PFSK-1 (cell line): ENCODE measurements around the gene POLR2C. TPM values are rescaled to one million over a fixed set of nuclear protein-coding genes. Genes with fewer than 3 reads are reported as not detected.
A peak's percentile ranks its signal among the peaks of the same experiment; 100 is the strongest.

Experiments used
- FOXP2 ChIP-seq: optimal IDR thresholded peaks from 2 replicates; pipeline ENCODE3; 2011; ENCODE audit warnings: borderline replicate concordance, control low read depth, inconsistent platforms; ENCODE audit not compliant: insufficient read depth; ENCODE audit errors: extremely low read length, extremely low read depth
- POLR2AphosphoS5 ChIP-seq: IDR thresholded peaks from 2 replicates; pipeline ENCODE4 v1.6.1; 2012; ENCODE audit warnings: low read depth, mild to moderate bottlenecking, control low read depth, low read length, moderate library complexity
- SIN3A ChIP-seq: IDR thresholded peaks from 2 replicates; pipeline ENCODE4 v1.6.1; 2012; ENCODE audit warnings: mild to moderate bottlenecking, low read length, moderate library complexity, borderline replicate concordance; ENCODE audit not compliant: insufficient read depth
- TAF1 ChIP-seq: IDR thresholded peaks from 2 replicates; pipeline ENCODE4 v1.6.1; 2012; ENCODE audit warnings: low read length, control low read depth, borderline replicate concordance; ENCODE audit not compliant: insufficient read depth
- polyA plus RNA-seq: library from polyadenylated mRNA; unstranded; fragments of >200 nt; gene quantifications from one replicate; pipeline ENCODE4 v1.2.1, GENCODE V29; 2012; ENCODE audit warnings: low read depth, missing spikeins; ENCODE audit not compliant: insufficient read length
- TF ChIP-seq, protein P1 (sequence below), 2 experiments: IDR thresholded peaks; 2 replicates each; pipeline versions ENCODE4 v1.6.1 to v1.8.0; 2011 to 2012; ENCODE audit warnings: low read depth in 2 of 2, low read length in 2 of 2, control low read depth in 1 of 2, inconsistent platforms in 1 of 2, mild to moderate bottlenecking in 1 of 2, moderate library complexity in 1 of 2; ENCODE audit not compliant: insufficient read depth in 1 of 2

Gene POLR2C
- 105 TPM for polyA plus RNA-seq

GRCh38 chr16:57462209-57462977 is at the start of gene POLR2C:
POLR2C (plus strand) TSS chr16:57462679; CDS start chr16:57462725, 46 bp downstream.
- no peak for TF ChIP-seq SIN3A
- peak; percentile 90 for TF ChIP-seq POLR2AphosphoS5
- TF ChIP-seq, protein P1, sequence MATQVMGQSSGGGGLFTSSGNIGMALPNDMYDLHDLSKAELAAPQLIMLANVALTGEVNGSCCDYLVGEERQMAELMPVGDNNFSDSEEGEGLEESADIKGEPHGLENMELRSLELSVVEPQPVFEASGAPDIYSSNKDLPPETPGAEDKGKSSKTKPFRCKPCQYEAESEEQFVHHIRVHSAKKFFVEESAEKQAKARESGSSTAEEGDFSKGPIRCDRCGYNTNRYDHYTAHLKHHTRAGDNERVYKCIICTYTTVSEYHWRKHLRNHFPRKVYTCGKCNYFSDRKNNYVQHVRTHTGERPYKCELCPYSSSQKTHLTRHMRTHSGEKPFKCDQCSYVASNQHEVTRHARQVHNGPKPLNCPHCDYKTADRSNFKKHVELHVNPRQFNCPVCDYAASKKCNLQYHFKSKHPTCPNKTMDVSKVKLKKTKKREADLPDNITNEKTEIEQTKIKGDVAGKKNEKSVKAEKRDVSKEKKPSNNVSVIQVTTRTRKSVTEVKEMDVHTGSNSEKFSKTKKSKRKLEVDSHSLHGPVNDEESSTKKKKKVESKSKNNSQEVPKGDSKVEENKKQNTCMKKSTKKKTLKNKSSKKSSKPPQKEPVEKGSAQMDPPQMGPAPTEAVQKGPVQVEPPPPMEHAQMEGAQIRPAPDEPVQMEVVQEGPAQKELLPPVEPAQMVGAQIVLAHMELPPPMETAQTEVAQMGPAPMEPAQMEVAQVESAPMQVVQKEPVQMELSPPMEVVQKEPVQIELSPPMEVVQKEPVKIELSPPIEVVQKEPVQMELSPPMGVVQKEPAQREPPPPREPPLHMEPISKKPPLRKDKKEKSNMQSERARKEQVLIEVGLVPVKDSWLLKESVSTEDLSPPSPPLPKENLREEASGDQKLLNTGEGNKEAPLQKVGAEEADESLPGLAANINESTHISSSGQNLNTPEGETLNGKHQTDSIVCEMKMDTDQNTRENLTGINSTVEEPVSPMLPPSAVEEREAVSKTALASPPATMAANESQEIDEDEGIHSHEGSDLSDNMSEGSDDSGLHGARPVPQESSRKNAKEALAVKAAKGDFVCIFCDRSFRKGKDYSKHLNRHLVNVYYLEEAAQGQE (IDR thresholded peaks at IDR 0.05; ENCODE audit: insufficient read depth in 1 of 2, low read depth in 2 of 2, low read length in 2 of 2) = peak in 1 of 2 experiments; percentile 56; a peak in 1 of 4 replicates
- TF ChIP-seq FOXP2 = peak; percentile 88
- TF ChIP-seq TAF1 = peak; percentile 93

DNA sequence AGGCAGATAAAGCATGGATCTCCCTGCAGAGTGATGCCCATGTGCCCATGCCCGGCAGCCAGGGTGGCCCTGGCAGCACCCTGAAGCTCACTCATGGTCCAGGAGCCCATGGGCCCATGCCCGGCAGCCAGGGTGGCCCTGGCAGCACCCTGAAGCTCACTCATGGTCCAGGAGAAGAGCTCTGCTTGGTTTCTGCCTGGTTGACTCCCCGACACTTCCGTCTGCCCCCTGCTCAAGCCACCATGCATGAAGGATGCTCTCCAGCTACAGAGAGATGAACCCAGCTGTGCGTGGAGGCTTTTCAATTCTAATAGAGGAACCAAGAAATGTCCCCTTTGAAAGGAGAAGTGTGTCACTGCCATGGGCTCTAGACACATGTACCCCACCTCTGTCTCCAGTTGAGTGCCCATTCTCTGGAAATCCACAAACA is 49.2 kb upstream of the POLR2C start:
- TF ChIP-seq FOXP2 (no peak), TAF1 (no peak), POLR2AphosphoS5 (no peak), SIN3A (no peak)
- TF ChIP-seq, protein P1 (IDR thresholded peaks at IDR 0.05; ENCODE audit: insufficient read depth in 1 of 2, low read depth in 2 of 2, low read length in 2 of 2) = no peak

DNA sequence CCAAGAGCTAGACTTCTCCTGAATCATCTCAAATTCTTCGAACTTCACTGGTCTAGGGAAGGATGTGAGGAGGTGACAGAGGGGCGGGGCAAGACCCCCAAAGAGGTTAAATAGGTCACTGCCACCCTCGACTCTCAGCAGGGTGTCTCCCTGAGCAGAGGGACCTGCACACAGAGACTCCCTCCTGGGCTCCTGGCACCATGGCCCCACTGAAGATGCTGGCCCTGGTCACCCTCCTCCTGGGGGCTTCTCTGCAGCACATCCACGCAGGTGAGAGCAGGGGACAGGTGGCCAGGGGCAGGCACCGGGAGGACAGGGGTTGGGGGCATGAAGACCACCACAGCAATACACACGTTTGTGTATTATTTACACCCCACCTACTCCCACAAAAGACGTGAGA is 48.7 kb upstream of the POLR2C start:
- TF ChIP-seq, protein P1 (IDR thresholded peaks at IDR 0.05; ENCODE audit: insufficient read depth in 1 of 2, low read depth in 2 of 2, low read length in 2 of 2) = no peak
- TF ChIP-seq TAF1 (no peak), FOXP2 (no peak), POLR2AphosphoS5 (no peak), SIN3A (no peak)

GRCh38 chr16:57416084-57416483 is 46.4 kb upstream of the POLR2C start:
- TF ChIP-seq, protein P1 (IDR thresholded peaks at IDR 0.05; ENCODE audit: insufficient read depth in 1 of 2, low read depth in 2 of 2, low read length in 2 of 2) = no peak
- no peak for TF ChIP-seq TAF1
- no peak for TF ChIP-seq FOXP2
- no peak for TF ChIP-seq POLR2AphosphoS5
- TF ChIP-seq SIN3A = no peak
